ENCODE data around the gene CDC42BPG.
"Not testable (repeated sequence)": the region's sequence is repeated elsewhere in the genome, so short reads cannot be mapped to it uniquely, and the experiment has no call there.

CDC42BPG gene

DNA sequence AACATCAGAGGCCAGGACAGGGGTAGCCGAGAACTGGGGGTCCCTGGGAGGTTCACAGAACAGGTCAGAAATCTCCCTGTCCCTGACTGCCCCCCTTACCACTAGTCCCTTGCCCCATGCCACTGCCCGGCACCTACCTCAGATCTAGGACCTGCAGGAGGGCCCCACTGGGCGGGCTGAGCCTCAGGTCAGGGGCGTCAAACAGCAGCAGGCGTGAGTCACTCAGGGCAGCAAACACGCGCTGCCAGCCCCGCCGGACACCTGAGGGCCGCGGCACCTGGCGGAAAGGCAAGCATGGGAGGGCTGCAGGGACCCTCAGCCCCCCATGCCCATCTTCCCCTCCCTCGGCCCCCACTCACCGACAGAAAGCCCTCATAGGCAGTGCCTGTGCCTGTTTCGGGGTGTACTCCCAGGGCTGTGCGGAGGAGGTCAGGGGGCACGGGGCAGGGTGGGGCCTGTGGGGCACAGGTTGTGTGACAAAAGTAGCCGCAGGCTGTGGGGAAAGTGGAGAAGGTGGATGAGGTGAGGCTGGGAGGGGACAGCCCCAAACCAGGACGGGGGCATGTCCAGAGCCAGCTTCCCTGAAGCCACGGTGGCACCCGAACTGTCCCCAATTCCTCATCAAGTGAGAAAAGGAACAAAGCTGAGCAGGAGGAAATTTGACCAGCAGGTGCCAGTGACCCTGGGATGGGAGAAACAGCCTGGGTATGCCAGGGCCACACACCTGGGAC lies 11.8 kb downstream of the CDC42BPG start:
- DNase-seq: no peak

DNA sequence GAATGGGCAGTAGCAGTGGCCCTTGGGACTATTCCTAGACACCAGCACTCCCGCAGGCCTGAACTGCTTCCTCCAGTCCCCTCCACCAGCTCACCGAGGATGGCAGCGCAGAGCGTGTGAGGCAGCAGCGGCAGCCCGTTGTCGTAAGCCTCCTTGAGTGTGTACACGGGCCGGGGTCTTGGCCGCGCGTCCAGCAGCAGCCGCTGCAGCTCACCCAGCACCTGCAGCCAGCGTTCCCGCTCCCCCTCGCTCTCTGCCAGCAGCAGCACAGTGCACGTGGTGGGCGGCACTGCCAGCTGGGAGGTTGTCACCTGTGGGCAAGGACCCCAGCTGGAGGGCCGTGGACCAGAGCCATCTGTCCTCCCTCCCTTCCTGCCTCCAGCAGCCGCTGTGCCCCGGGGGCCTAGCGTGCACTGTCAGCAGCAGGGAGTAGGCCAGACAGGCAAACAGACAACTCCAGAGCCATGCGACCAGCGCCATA lies 13.0 kb downstream of the CDC42BPG start:
- DNase-seq: no peak

DNA sequence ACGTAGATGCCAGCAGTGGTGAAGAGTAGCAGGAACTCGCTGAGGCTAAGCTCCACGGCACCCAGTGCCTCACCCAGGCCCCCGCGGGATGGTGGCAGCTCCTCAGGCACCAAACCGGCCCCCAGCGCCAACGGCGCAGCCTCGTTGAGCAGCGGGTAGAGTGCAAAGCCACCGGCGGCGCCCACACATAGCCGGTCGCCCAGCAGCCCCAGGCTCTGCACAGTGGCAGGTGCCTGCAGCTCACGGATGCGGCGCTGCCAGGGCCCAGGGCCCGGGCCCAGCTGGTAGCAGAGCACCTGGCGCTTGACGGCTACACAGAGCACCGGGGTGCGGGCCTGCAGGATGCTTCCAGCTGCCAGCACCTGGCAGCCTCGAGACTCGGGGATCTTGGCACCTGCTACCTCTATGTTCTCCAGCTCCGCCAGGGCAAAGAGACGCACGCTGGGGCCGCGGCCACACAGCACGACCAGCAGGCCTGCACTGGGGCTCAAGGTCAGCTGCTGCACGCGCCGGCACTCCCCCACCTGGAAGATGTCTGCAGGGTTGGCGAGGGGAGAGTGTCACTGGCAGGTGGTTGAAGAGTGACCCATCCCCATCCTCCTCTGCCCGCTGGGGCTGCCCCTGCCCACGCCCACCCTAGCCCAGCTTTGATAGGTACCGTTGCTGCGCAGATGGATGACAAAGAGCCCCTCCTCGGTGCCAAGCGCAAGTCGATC lies 14.8 kb downstream of the CDC42BPG start:
- DNase-seq: no peak

DNA sequence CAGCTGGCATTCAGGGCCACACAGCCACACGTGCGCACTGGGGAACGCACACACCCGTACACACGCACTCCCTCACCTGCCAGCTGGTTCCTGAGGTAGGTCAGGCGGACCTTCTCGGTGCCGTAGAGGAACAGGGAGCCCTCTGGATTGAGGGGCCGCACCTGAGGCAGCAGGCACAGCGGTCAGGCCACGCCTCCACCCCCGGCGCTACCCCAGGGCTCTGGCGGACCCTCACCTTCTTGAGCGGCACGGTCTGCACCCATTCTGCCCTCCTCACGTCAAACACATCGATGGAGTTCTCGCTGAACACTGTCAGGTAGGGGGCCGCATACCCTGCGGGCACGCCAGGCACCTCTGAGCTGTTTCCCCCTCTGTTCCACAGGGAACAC lies 17.0 kb downstream of the CDC42BPG start:
- no peak for DNase-seq

DNA sequence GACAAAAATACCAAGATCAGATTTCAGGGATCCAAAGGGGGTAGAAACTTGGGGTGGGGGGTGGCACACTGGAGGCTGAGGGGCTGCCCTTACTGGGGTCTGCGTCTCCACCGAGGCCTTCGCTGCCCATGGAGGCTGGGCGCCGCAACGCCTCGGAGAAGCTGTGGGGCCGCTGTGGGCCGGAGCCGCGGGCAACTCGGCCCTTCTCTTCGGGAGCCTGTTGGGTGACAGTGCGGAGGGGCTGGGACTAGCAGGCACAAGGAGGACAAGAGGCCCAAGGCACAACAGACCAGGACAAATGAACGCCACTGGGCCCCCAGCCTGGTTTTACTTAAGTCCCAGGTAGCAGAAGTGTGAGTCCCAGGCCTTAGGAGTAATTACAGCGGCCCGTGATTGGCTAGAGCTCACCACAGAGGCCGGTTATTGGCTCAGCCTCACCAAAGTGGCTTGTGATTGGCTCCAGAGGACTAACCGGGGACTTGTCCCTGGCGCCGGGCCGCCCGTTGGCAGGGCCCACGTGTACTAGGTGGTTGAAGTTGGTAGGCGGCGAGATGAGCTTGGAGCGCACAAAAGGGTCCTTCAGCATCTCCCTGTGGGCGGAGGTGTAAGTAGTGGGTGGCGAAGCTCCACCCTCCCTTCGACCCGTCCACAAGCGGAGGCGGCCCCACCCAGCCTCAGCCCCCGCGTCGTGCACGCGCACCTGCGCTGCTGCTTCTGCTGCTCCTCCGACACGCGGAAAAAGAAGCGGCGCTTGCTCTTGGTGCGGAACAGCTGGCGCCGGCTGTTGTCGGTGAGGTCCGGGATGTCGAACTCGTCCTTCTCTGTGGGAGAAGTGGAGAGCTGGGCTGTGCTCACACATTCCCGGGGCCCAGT lies 17.6 kb downstream of the CDC42BPG start:
- DNase-seq: no peak

DNA sequence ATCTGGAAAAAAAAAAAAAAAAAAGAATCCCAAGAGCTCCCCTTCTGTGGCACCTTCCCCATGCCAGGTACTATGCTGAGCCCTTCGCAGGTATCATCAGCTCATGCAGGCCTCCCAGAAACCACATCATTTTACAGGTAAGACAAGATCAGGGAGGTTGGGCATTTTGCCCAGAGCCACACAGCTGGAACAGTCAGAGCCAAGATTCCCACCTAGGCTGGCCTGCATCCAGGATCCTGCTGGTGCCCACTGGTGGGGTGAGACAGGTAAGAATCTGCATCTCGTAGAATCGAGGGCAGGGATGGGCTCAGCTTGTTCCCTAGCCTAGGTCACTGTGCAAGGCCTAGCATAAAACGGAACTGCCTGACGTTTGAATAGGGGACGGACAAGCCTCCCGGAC lies 18.4 kb downstream of the CDC42BPG start:
- DNase-seq: no peak

DNA sequence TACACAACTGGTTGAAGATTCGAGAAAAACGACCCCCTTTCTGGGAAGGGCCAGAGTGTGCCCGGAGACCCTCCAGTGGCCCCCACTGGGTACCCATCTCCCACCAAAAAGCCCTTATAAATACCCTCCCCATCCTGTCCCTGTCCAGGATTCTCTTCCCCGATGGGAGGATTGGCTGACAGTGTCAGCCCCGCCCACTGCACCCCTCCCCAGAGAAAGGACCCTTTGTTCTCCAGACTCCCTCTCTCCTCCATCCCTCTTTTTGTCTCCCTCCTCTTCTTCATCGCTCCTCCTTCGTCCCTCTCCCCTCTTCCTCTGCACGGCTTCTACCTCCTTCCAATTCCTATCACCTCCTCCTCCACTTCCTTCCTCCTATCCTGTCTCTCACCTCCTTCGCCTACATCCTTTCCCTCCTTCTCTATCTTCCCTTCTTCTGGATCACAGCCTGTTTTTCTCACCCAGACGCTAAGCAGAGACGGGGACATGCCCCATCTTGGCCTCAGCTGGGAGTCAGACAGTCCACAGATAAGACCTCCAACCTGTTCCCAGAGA lies 20.8 kb downstream of the CDC42BPG start:
- DNase-seq: no peak

DNA sequence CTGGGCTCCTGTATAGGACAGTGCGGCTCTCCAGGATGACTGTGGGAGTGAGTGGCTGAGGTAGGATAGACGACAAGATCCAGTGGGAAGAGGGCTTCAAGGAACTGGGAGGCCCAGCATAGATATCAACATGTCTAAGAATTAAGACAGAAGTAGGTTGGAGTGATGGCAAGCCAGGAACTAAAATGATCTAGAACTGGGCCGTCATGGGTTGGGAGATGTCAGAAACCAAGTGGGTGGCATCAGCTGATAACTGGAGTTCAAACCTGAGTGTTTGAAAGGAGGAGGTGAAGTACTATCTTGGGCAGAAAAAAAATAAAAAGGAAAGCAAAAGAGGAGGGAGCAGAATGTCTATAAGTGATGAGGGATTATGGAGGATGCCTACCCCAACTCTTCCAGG lies 27.0 kb downstream of the CDC42BPG start:
- no peak for DNase-seq

DNA sequence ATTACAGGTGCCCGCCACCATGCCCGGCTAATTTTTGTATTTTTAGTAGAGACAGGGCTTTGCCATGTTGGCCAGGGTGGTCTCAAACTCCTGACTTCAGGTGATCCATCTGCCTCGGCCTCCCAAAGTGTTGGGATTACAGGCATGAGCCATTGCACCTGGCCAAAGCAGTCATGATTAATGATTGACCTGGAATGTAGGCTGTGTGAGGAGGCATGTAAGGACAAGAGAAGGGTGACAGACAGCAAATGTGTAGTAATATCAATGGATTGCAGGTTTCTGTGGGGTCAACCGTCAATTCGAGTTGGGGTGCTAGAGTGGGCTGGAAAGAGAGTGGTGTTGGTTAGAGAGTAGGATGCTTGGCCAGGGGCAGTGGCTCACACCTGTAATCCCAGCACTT lies 29.0 kb downstream of the CDC42BPG start:
- not testable (repeated sequence) for DNase-seq

DNA sequence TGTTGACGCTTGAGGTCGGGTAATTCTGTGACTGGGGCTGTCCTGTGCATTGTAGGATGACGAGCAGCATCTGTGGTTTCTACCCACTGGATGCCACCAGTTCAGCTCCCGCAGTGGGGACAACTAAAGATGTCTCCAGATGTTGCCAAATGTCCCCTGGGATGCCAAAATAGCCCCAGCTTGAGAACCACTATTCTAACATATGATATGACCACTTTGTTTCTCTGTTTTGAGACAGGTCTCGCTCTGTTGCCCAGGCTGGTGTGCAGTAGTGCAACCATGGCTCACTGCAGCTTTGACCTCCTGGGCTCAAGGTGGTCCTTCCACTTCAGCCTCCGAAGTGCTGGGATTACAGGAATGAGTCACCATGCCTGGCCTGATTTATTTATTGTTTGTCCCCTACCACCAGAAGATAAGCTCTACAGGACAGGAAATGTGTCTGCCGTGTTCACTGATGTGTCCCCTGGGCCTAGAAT lies 29.7 kb downstream of the CDC42BPG start:
- DNase-seq: no peak

DNA sequence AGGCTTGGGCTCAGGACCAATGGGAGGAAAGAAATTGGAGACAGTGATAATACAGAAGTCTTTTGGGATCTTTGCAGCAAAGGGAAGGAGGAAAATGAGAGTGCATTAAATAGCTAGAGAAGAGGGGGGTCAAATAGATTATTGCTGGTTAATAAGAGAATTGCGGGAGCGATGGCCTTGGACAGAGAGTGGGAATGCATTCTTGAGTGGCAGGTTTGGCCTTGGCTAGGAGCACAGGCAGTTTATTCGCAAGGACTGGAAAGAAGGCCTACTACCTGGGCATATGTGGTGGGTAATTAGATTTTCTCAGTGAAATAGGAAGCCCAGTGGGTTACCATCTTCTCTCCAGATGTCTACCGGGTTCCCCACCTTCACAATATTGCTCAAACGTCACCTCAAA lies 30.6 kb downstream of the CDC42BPG start:
- no peak for DNase-seq

DNA sequence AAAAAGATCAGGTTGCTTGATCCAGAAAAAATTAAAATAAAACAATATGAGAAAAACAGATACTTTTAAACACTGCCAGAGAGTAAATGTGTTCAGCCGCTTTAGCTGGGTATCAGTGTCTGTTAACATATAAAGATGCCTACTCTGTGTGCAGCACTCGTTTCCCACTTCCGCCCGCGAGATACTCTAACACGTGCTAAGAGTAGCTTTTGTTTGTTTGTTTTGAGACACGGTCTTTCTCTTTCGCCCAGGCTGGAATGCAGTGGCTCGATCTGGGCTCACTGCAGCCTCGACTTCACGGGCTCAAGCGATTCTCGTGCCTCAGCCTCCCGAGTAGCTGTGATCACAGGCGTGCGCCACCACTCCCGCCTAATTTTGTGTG lies 33.6 kb downstream of the CDC42BPG start:
- no peak for DNase-seq

DNA sequence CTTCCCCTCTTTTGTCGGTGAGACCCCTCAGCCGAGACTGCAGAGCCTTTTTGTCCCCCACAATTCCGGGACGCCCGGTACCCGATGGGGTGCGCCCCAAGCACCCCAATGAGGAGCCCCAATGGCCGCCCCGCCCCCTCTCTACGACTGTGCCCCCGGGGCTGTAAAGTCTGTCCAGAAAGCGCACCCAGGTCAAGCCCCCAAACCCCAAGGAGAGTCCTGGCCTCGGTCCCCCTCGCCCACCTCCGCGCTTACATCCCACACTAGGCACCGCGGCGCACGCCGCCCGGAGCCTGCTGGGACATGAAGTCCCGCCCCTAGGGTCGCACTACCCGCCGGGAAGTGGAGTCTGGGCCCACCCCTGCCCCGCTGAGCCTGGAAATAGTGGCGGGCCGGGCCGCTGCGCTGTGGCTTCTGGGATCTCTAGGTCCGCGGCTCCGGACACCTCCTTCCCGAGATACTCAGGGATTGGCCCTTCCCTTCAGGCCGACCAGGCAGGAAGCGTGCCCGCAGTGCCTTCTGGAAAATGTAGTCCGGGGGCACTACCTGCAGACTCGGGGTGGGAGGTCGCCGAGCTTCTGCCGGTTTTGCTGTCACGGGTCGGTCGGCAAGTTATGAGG lies 34.1 kb downstream of the CDC42BPG start, which contains the start of gene MEN1:
Gene MEN1 (minus strand): TSS at position 281 of the 620 bp plus-strand sequence. CDS start 442 bp downstream, outside the sequence.
- DNase-seq: peak; percentile 96

DNA sequence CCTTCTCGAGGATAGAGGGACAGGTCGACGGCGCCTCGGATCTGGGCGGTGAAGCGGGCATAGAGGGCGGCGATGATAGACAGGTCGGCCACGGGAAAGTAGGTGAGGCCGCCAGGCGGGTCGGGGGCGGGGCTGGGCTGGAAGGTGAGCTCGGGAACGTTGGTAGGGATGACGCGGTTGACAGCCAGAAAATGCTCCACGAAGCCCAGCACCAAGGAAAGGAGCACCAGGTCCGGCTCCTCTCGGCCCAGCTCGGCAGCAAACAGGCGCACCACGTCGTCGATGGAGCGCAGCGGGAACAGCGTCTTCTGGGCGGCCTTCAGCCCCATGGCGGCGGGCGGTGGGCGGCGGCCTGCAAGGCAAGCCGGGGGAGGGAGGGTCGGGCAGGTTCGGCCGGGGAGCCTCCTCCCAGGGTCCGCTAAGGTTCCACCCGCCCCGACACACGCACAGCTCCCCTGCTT lies 34.6 kb downstream of the CDC42BPG start:
- DNase-seq: no peak

DNA sequence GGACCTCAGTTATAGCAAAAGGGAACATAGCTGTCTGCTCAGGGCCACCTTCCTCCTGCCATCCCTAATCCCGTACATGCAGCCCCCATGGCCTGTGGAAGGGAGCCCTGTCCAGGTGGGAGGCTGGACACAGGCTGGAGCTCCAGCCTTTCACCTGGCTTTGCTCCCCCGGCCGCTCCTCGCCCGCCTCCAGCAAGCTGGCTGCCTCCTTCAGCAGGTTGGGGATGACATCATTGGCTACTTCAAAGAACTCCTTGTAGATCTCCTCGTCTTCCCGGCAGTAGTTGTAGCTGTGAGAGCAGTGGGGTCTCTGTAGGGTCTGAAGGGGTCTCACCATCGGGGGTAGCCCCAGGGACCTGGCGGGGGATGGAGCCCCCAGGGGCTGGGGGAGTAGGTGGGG lies 39.0 kb downstream of the CDC42BPG start:
- no peak for DNase-seq

DNA sequence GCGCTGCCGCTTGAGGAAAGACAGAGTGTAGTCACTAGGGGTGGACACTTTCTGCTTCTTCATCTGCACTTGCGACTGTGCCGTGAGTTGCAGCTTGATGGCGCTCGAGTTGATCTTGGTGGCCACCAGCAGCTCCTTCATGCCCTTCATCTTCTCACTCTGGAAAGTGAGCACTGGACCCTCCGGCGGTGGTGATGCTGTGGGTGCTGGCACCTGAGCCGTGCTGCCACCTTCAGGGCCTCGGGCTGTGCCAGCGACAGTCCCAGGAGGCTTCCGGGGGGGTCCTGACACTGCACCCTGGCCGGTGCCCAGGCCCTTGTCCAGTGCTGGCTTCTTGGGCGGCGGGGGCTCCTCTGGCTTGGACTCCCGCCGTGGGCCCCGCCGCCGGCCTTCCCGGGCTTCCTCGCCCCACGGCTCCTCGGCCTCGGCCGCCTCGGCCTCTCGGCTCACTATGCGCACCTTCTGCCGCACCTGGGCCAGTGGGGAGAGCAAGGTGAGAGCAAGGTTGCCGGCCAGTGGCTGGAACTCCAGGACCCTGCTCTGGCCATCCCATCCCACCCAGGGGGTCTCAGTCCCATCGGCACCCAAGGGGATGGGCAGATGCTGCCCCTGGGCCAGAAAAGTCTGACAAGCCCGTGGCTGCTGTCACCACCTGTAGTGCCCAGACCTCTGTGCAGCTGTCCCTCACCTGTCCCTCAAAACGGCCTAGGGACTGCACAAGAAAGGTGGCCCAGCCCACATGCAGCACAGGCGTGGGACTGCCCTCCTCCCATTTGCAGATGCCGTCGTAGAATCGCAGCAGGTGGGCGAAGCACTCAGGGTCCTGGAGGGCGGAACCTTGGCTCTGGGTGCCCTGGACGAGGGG lies 39.9 kb downstream of the CDC42BPG start:
- DNase-seq: no peak

DNA sequence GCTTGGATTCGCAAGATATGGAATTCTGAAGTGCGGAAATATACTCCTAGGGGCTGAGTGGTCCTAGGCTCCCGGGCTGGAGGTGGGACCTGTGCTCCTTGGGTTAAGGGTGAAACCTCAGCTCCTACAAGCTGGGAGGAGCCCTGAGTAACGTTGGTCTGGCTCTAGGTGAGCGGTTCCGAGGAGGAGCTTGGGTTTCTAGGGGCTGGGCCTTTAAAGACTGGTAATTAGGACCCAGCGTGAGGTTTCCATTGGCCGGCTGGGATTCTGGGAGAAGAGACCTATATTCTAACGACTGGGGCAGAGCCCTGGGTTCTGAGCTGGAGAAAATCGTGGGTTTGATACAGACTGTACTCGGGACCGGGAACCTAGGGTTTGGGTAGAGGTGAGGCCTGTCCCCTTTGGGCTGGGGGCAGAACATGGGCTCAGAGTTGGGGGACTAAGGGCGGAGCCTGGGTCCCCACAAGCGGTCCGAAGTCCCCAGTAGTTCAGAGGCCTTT lies 40.6 kb downstream of the CDC42BPG start:
- no peak for DNase-seq

DNA sequence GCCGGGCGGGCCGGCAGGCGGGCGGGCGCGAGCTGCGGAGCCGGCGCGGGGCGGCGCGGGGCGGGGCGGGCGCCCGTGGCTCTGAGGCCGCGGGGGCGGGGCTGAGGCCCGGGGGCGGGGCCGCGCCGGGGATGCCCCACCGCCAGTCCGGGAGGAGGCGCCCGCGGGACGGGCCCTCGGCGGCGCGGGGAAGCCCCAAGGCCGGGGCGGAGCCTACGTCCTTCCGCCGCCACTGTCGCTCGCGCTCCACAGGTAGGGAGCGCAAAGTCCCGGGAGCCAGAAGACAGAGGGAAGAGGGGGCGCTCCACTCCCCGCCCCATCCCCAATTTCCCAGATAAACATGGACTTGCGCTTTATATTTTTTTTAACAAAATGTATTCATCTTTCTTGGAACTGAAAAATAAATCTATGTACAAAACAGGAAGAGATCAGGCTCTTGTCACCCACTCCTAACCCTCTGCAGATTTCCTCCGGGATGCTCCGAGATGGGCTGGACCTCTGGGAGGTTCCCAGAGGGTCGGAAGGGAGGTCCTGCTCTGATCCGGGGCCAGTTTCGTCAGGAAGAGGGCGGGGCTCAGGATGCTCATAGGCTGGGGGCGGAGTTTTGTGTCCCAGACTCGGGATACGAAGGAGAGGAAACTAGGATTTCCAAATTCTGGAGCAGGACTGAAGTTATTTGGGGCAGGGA lies 41.2 kb downstream of the CDC42BPG start, which contains the start of gene MAP4K2:
Gene MAP4K2 (minus strand): TSS at position 57 of the 688 bp plus-strand sequence. CDS start 65 bp downstream, outside the sequence.
- DNase-seq: peak; percentile 81

DNA sequence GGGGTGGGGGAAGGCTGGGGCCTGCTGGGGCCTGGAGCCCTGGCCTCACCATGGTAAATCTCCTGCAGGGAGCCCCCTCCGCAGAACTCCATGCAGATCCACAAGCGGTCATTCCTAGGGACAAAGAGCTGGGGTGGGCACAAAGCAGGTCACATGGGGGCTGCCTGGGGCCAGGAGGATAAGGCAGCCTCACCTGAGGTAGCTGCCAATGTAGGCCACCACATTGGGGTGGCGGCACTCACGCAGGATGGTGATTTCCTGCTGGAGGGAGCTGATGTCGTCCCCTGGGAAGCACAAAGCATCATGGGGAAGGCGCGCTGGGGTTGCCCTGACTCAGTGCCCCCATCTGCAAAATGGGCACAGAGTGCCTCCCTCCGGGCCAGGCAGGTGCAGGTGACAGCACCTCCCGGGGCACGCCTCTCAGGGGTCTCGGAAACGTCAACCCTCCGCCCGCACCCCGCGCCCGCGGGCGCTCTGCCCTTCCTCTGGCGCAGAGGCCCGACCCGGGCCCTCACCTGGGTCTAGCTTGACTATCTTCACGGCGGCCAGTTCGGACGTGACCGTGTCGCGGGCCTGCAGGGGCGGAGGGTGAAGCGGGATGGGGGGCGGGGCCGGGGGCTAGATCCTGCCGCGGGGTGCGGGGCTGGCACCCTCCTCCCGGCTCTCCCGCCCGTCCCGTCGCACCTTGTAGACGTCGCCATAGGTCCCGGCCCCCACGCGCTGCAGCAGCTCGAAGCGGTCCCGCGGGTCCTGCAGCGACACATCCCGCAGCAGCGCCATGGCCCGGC lies 41.9 kb downstream of the CDC42BPG start:
- no peak for DNase-seq

All from hematopoietic multipotent progenitor cell treated with erythropoietin and hydrocortisone succinate and interleukin-3 and kit ligand, for 8 days (in vitro differentiated cells).